HG02763 (cell line): ENCODE results near the gene TPRN.

Source experiments
- ATAC-seq: cut with Tn5 transposase; IDR thresholded peaks from one replicate; pipeline ENCODE4 v1.9.1; 2021; ENCODE audit warnings: mild to moderate bottlenecking, moderate library complexity; ENCODE audit not compliant: unreplicated experiment

TPRN gene

GRCh38 chr9:137236238-137236935 is 35.8 kb upstream of the TPRN start:
- ATAC-seq = no peak

- no peak for ATAC-seq
Observed at GRCh38 chr9:137235424-137236237, 35.1 kb upstream of the TPRN start.

- no peak for ATAC-seq
Observed at GRCh38 chr9:137234758-137235423, 34.4 kb upstream of the TPRN start.

- no peak for ATAC-seq
Observed at GRCh38 chr9:137234055-137234697, 33.6 kb upstream of the TPRN start.

GRCh38 chr9:137233143-137233980 is 32.8 kb upstream of the TPRN start:
- no peak for ATAC-seq

- ATAC-seq = no peak
Observed at GRCh38 chr9:137232510-137232909, 32.0 kb upstream of the TPRN start.

- ATAC-seq = no peak
Observed at GRCh38 chr9:137232101-137232500, 31.6 kb upstream of the TPRN start.

- ATAC-seq = no peak
Observed at GRCh38 chr9:137231372-137232039, 31.0 kb upstream of the TPRN start.

GRCh38 chr9:137230705-137231371 is 30.3 kb upstream of the TPRN start, which contains the start of gene SLC34A3:
Gene SLC34A3, plus strand, starts transcription at chr9:137230901. Its CDS starts 802 bp downstream, at chr9:137231703.
- ATAC-seq = no peak

- no peak for ATAC-seq
Observed at GRCh38 chr9:137229903-137230704, 29.6 kb upstream of the TPRN start.

- no peak for ATAC-seq
Observed at GRCh38 chr9:137228968-137229896, 28.7 kb upstream of the TPRN start.

- no peak for ATAC-seq
Observed at GRCh38 chr9:137228506-137228967, 28.0 kb upstream of the TPRN start.

GRCh38 chr9:137227853-137228505 is 27.4 kb upstream of the TPRN start:
- ATAC-seq = no peak

- no peak for ATAC-seq
Observed at GRCh38 chr9:137227054-137227852, 26.7 kb upstream of the TPRN start, which contains the start of gene RNF224. Gene RNF224, plus strand, starts transcription at chr9:137227502. Its CDS starts 834 bp downstream, at chr9:137228336.

GRCh38 chr9:137226338-137227053 is 26.0 kb upstream of the TPRN start:
- no peak for ATAC-seq
